ENCODE measurements around the gene WDR6.

Gene WDR6

GRCh38 chr3:49015765-49016164, 8.6 kb downstream of the WDR6 start:
- Histone ChIP-seq H3K9me2 (replicated peaks; ENCODE audit: insufficient read depth, low read length) (no peaks in the 10 kb centered on the region), H4K20me1 (ENCODE audit: low read depth, low read length) (no peaks in the 10 kb centered on the region; the same call in 1 of the 2 replicates), H3K9me3 (ENCODE audit: insufficient read depth, low read length) (no peaks in the 10 kb centered on the region), H3F3A (ENCODE audit: insufficient read depth) (peaks cover 16% of the 10 kb centered on the region), H3K27me3 (ENCODE audit: low read length) (no peaks in the 10 kb centered on the region), H2AFZ (ENCODE audit: low read depth, low read length, severe bottlenecking) (no peak overlapping the region), H3K4me2 (ENCODE audit: low read depth, low read length, poor library complexity, severe bottlenecking) (no peak overlapping the region), H3K4me3 (ENCODE audit: insufficient read depth, low read length, poor library complexity, severe bottlenecking) (no peak overlapping the region), H3K36me3 (ENCODE audit: low read length) (no peaks in the 10 kb centered on the region), H3K27ac (ENCODE audit: low read depth, low read length) (no peak overlapping the region), H3K79me2 (ENCODE audit: insufficient read depth, low read length) (peaks cover 21% of the 10 kb centered on the region), H3K9ac (ENCODE audit: low read length) (no peak overlapping the region)
- no peak for TF ChIP-seq CTCF (IDR thresholded peaks at IDR 0.05; ENCODE audit: insufficient read depth, low read length, poor library complexity, severe bottlenecking)
- TF ChIP-seq EZH2phosphoT487 (conservative IDR thresholded peaks at IDR 0.05; ENCODE audit: low read length): no peak

GRCh38 chr3:49016414-49017228, 9.4 kb downstream of the WDR6 start:
- Histone ChIP-seq H3K79me2 (ENCODE audit: insufficient read depth, low read length) (peaks cover 17% of the 10 kb centered on the region), H3K27me3 (ENCODE audit: low read length) (no peaks in the 10 kb centered on the region), H3K9ac (ENCODE audit: low read length) (no peak overlapping the region), H3K9me3 (ENCODE audit: insufficient read depth, low read length) (no peaks in the 10 kb centered on the region), H3F3A (ENCODE audit: insufficient read depth) (peaks cover 16% of the 10 kb centered on the region), H3K4me3 (ENCODE audit: insufficient read depth, low read length, poor library complexity, severe bottlenecking) (no peak overlapping the region), H3K27ac (ENCODE audit: low read depth, low read length) (peak overlapping the region; percentile 13; the same call in 1 of the 2 replicates), H3K4me2 (ENCODE audit: low read depth, low read length, poor library complexity, severe bottlenecking) (no peak overlapping the region), H2AFZ (ENCODE audit: low read depth, low read length, severe bottlenecking) (no peak overlapping the region), H3K9me2 (replicated peaks; ENCODE audit: insufficient read depth, low read length) (no peaks in the 10 kb centered on the region), H4K20me1 (ENCODE audit: low read depth, low read length) (no peaks in the 10 kb centered on the region; the same call in 1 of the 2 replicates), H3K36me3 (ENCODE audit: low read length) (no peaks in the 10 kb centered on the region)
- TF ChIP-seq CTCF (IDR thresholded peaks at IDR 0.05; ENCODE audit: insufficient read depth, low read length, poor library complexity, severe bottlenecking): no peak
- no peak for TF ChIP-seq EZH2phosphoT487 (conservative IDR thresholded peaks at IDR 0.05; ENCODE audit: low read length)

GRCh38 chr3:49017229-49017970, 10.2 kb downstream of the WDR6 start:
- Histone ChIP-seq H3K9me2 (replicated peaks; ENCODE audit: insufficient read depth, low read length) (no peaks in the 10 kb centered on the region), H3K9me3 (ENCODE audit: insufficient read depth, low read length) (no peaks in the 10 kb centered on the region), H3K27me3 (ENCODE audit: low read length) (no peaks in the 10 kb centered on the region), H3K79me2 (ENCODE audit: insufficient read depth, low read length) (peaks cover 13% of the 10 kb centered on the region), H3K4me3 (ENCODE audit: insufficient read depth, low read length, poor library complexity, severe bottlenecking) (peak overlapping the region; percentile 66), H3K9ac (ENCODE audit: low read length) (peak overlapping the region; percentile 53), H3F3A (ENCODE audit: insufficient read depth) (peaks cover 16% of the 10 kb centered on the region), H3K4me2 (ENCODE audit: low read depth, low read length, poor library complexity, severe bottlenecking) (peak overlapping the region; percentile 71), H3K27ac (ENCODE audit: low read depth, low read length) (peak overlapping the region; percentile 13), H3K36me3 (ENCODE audit: low read length) (no peaks in the 10 kb centered on the region), H2AFZ (ENCODE audit: low read depth, low read length, severe bottlenecking) (no peak overlapping the region), H4K20me1 (ENCODE audit: low read depth, low read length) (no peaks in the 10 kb centered on the region)
- TF ChIP-seq EZH2phosphoT487 (conservative IDR thresholded peaks at IDR 0.05; ENCODE audit: low read length) (no peak), CTCF (IDR thresholded peaks at IDR 0.05; ENCODE audit: insufficient read depth, low read length, poor library complexity, severe bottlenecking) (no peak)
